ENCODE results near the gene HOXB6. TPM values are rescaled to one million over a fixed set of nuclear protein-coding genes. Genes with fewer than 3 reads are reported as not detected.

Gene HOXB6
- total RNA-seq, 4 donors from 2014 or later: 0.66 to 5.1 (median 2.9) TPM

- Histone ChIP-seq H3K9me3 (no peaks in the 10 kb centered on the region), H3K27me3 (peaks cover 0 to 98% of the 10 kb centered on the region in 2 donors), H3K36me3 (no peaks in the 10 kb centered on the region), H3K27ac (peak overlapping the region in 3 of 4 donors; percentile 19 to 65 (median 61)), H3K4me1 (peaks cover 0 to 41% (median 14%) of the 10 kb centered on the region in 4 donors), H3K4me3 (peak overlapping the region; percentile 31 to 49 (median 32))
- 8 to 13% methylated on average over 30 to 69 of the region's 73 CpGs for WGBS, 2 donors
- no peak for DNase-seq (ENCODE audit: low spot score in 2 of 2)
- TF ChIP-seq POLR2A (IDR thresholded peaks at IDR 0.05) (no peak), EP300 (IDR thresholded peaks at IDR 0.05) (no peak)
Measured at GRCh38 chr17:48564188-48565021, 40.4 kb downstream of the HOXB6 start.

GRCh38 chr17:48563867-48564187, 41.0 kb downstream of the HOXB6 start:
- no peak for DNase-seq (ENCODE audit: low spot score in 2 of 2)
- no peaks in the 10 kb centered on the region for H3K36me3 ChIP-seq
- peaks cover 0 to 98% of the 10 kb centered on the region in 2 donors for H3K27me3 ChIP-seq
- no peak for TF ChIP-seq POLR2A (IDR thresholded peaks at IDR 0.05)
- TF ChIP-seq CTCF (IDR thresholded peaks at IDR 0.05): no peak
- no peak for TF ChIP-seq EP300 (IDR thresholded peaks at IDR 0.05)
- WGBS, 2 donors: 23 to 30% methylated on average over 9 to 10 of the region's 10 CpGs
- H3K4me3 ChIP-seq: peak overlapping the region in 3 of 4 donors; percentile 31 to 49 (median 32)
- H3K27ac ChIP-seq: peak overlapping the region in 3 of 4 donors; percentile 19 to 65 (median 61)
- peaks cover 0 to 35% (median 14%) of the 10 kb centered on the region in 4 donors for H3K4me1 ChIP-seq
- H3K9me3 ChIP-seq: no peaks in the 10 kb centered on the region

GRCh38 chr17:48563385-48563838, 41.4 kb downstream of the HOXB6 start:
- H3K9me3 ChIP-seq: no peaks in the 10 kb centered on the region
- H3K4me3 ChIP-seq: peak overlapping the region in 1 of 4 donors; percentile 31
- WGBS, 2 donors: 54 to 60% methylated on average over 6 of the region's 6 CpGs
- H3K27me3 ChIP-seq: peaks cover 0 to 98% of the 10 kb centered on the region in 2 donors
- H3K27ac ChIP-seq: peak overlapping the region in 2 of 4 donors; percentile 61 to 65
- no peak for DNase-seq (ENCODE audit: low spot score in 2 of 2)
- H3K4me1 ChIP-seq: peaks cover 0 to 34% (median 14%) of the 10 kb centered on the region in 4 donors
- TF ChIP-seq CTCF (IDR thresholded peaks at IDR 0.05): no peak
- no peak for TF ChIP-seq EP300 (IDR thresholded peaks at IDR 0.05)
- no peak for TF ChIP-seq POLR2A (IDR thresholded peaks at IDR 0.05)
- H3K36me3 ChIP-seq: no peaks in the 10 kb centered on the region

GRCh38 chr17:48562934-48563333, 41.9 kb downstream of the HOXB6 start:
- Histone ChIP-seq H3K27me3 (peaks cover 0 to 98% of the 10 kb centered on the region in 2 donors), H3K4me1 (peaks cover 0 to 35% (median 13%) of the 10 kb centered on the region in 4 donors), H3K4me3 (no peak overlapping the region), H3K36me3 (no peaks in the 10 kb centered on the region), H3K27ac (no peak overlapping the region), H3K9me3 (no peaks in the 10 kb centered on the region)
- no peak for TF ChIP-seq CTCF (IDR thresholded peaks at IDR 0.05)
- no peak for TF ChIP-seq POLR2A (IDR thresholded peaks at IDR 0.05)
- TF ChIP-seq EP300 (IDR thresholded peaks at IDR 0.05): no peak
- no peak for DNase-seq (ENCODE audit: low spot score in 2 of 2)
- WGBS, 2 donors: 57 to 65% methylated on average over 5 of the region's 5 CpGs

- DNase-seq (ENCODE audit: low spot score in 2 of 2): no peak
- peak in 1 of 5 experiments; percentile 11 for TF ChIP-seq CTCF (IDR thresholded peaks at IDR 0.05)
- no peak for TF ChIP-seq EP300 (IDR thresholded peaks at IDR 0.05)
- TF ChIP-seq POLR2A (IDR thresholded peaks at IDR 0.05): no peak
- Histone ChIP-seq H3K27ac (no peak overlapping the region), H3K4me3 (no peak overlapping the region), H3K9me3 (no peaks in the 10 kb centered on the region), H3K4me1 (peaks cover 0 to 37% (median 10%) of the 10 kb centered on the region in 4 donors), H3K36me3 (no peaks in the 10 kb centered on the region), H3K27me3 (peaks cover 0 to 98% of the 10 kb centered on the region in 2 donors)
- 62 to 63% methylated on average over 15 of the region's 15 CpGs for WGBS, 2 donors
Measured at GRCh38 chr17:48561884-48562810, 42.6 kb downstream of the HOXB6 start.
